Measurements from ENCODE around the gene SHOC2.

SHOC2 gene

GRCh38 chr10:110972231-110973134 is 53.1 kb downstream of the SHOC2 start:
- Histone ChIP-seq H3K9ac (ENCODE audit: low read depth, low read length) (no peak overlapping the region), H3K27ac (ENCODE audit: low read depth, low read length) (no peak overlapping the region), H3K36me3 (ENCODE audit: insufficient read depth, low read length) (no peaks in the 10 kb centered on the region), H3K27me3 (ENCODE audit: insufficient read depth, low read length) (no peaks in the 10 kb centered on the region), H3K9me3 (ENCODE audit: insufficient read depth, low read depth, low read length) (no peaks in the 10 kb centered on the region), H3K4me1 (ENCODE audit: insufficient read depth, low read length) (no peaks in the 10 kb centered on the region), H3K4me3 (ENCODE audit: low read length) (no peak overlapping the region)
- WGBS: 90% methylated on average over 5 of the region's 5 CpGs

- Histone ChIP-seq H3K4me1 (ENCODE audit: insufficient read depth, low read length) (no peaks in the 10 kb centered on the region), H3K4me3 (ENCODE audit: low read length) (no peak overlapping the region), H3K9me3 (ENCODE audit: insufficient read depth, low read depth, low read length) (no peaks in the 10 kb centered on the region), H3K9ac (ENCODE audit: low read depth, low read length) (no peak overlapping the region), H3K27ac (ENCODE audit: low read depth, low read length) (no peak overlapping the region), H3K27me3 (ENCODE audit: insufficient read depth, low read length) (no peaks in the 10 kb centered on the region), H3K36me3 (ENCODE audit: insufficient read depth, low read length) (no peaks in the 10 kb centered on the region)
- WGBS: 94% methylated on average over 2 of the region's 3 CpGs
Observed at GRCh38 chr10:110973400-110973799, 54.0 kb downstream of the SHOC2 start.

DNA sequence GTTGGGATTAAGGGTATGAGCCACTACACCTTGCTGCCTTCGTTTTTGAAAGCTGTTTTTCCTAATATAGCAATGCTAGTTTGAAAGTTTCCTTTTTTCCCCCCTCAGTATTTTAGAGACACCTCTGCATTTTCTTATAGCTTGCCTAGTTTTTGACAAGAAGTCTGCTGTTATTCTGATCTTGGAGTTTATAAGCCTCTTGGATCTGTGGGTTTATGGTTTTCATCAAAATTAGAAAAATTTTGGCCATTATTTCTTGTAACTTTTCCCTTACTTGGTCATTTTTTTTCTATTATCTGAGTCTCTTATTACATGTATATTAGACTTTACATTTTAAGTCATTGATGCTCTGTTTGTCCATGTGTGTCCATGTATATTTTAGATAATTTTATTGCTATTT is 57.2 kb downstream of the SHOC2 start:
- Histone ChIP-seq H3K4me3 (ENCODE audit: low read length) (no peak overlapping the region), H3K9ac (ENCODE audit: low read depth, low read length) (no peak overlapping the region), H3K4me1 (ENCODE audit: insufficient read depth, low read length) (no peaks in the 10 kb centered on the region), H3K9me3 (ENCODE audit: insufficient read depth, low read depth, low read length) (no peaks in the 10 kb centered on the region), H3K27ac (ENCODE audit: low read depth, low read length) (no peak overlapping the region), H3K27me3 (ENCODE audit: insufficient read depth, low read length) (no peaks in the 10 kb centered on the region), H3K36me3 (ENCODE audit: insufficient read depth, low read length) (no peaks in the 10 kb centered on the region)
- WGBS: 100% methylated on average over 1 of the region's 1 CpG

DNA sequence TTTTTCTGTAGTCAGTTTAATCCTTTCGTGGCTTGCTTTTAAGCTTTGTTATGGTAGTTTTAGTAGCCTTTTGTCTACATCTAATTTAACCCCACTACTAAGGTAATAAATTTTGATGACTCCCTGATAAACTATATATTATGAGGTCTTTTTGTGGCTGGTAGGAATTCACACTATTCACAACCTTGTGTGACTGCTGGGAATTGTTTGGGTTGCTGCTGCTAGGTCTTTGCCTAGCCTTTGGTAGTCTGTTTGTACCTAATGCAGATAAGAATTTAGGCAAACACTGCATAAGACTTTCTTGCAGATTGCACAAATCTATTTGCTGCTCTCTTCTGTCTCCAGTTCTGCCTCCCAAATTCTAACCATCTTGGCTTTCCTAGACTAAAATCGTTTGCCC is 58.3 kb downstream of the SHOC2 start:
- WGBS: 89% methylated on average over 1 of the region's 2 CpGs
- H3K36me3 ChIP-seq (ENCODE audit: insufficient read depth, low read length): no peaks in the 10 kb centered on the region
- no peaks in the 10 kb centered on the region for H3K27me3 ChIP-seq (ENCODE audit: insufficient read depth, low read length)
- H3K9me3 ChIP-seq (ENCODE audit: insufficient read depth, low read depth, low read length): no peaks in the 10 kb centered on the region
- H3K27ac ChIP-seq (ENCODE audit: low read depth, low read length): no peak overlapping the region
- no peaks in the 10 kb centered on the region for H3K4me1 ChIP-seq (ENCODE audit: insufficient read depth, low read length)
- no peak overlapping the region for H3K9ac ChIP-seq (ENCODE audit: low read depth, low read length)
- H3K4me3 ChIP-seq (ENCODE audit: low read length): no peak overlapping the region

GRCh38 chr10:110978204-110978603 is 58.8 kb downstream of the SHOC2 start:
- 90% methylated on average over 2 of the region's 2 CpGs for WGBS
- no peak overlapping the region for H3K27ac ChIP-seq (ENCODE audit: low read depth, low read length)
- no peaks in the 10 kb centered on the region for H3K36me3 ChIP-seq (ENCODE audit: insufficient read depth, low read length)

DNA sequence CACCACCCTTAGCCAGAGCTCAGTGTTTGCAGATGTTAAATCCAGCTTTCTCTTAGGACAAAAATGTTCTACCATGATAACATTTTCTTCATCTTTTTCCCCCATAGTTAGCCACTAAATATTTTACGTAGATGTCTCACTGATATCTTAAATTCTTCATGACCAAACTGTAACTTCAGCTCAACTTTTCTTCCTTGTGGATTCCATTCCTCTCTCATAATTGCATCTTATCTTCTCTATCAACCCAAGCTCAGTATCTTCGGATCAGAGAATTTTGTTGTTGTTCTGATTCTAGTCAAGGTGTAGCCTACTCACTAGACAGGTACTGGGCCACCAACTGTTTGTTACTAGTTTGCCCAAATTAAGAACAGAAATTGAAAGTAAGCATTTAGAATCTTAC is 60.2 kb downstream of the SHOC2 start:
- Histone ChIP-seq H3K9ac (ENCODE audit: low read depth, low read length) (no peak overlapping the region), H3K27me3 (ENCODE audit: insufficient read depth, low read length) (no peaks in the 10 kb centered on the region), H3K4me1 (ENCODE audit: insufficient read depth, low read length) (no peaks in the 10 kb centered on the region), H3K9me3 (ENCODE audit: insufficient read depth, low read depth, low read length) (no peaks in the 10 kb centered on the region), H3K27ac (ENCODE audit: low read depth, low read length) (no peak overlapping the region), H3K4me3 (ENCODE audit: low read length) (no peak overlapping the region), H3K36me3 (ENCODE audit: insufficient read depth, low read length) (no peaks in the 10 kb centered on the region)
- 93% methylated on average over 1 of the region's 2 CpGs for WGBS

More at GRCh38 chr10:110978204-110978603, 58.8 kb downstream of the SHOC2 start:
- no peaks in the 10 kb centered on the region for H3K27me3 ChIP-seq (ENCODE audit: insufficient read depth, low read length)
- H3K9ac ChIP-seq (ENCODE audit: low read depth, low read length): no peak overlapping the region
- H3K4me3 ChIP-seq (ENCODE audit: low read length): no peak overlapping the region
- no peaks in the 10 kb centered on the region for H3K4me1 ChIP-seq (ENCODE audit: insufficient read depth, low read length)
- H3K9me3 ChIP-seq (ENCODE audit: insufficient read depth, low read depth, low read length): no peaks in the 10 kb centered on the region

DNA sequence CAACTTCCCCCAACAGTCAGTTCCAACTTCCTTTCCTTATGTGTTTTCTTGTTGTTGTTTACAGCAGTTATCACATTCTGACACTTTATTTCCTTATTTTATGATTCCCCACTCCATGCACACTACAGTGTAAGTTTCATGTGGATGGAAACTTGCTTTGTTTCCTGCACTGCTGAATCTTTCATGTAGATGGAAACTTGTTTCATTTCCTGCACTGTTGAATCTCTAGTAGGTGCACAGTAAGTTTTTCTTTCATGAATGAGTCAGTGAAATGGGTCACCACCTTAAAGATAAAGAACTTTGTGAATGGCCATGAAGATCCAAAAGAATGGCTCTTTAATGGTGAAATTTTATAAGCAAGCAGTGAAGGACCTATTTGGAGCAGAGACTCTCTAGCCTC is 61.4 kb downstream of the SHOC2 start:
- Histone ChIP-seq H3K4me1 (ENCODE audit: insufficient read depth, low read length) (no peaks in the 10 kb centered on the region), H3K36me3 (ENCODE audit: insufficient read depth, low read length) (0 out of 2 replicates have a peak, but pooled peaks cover 6% of the 10 kb centered on the region), H3K9me3 (ENCODE audit: insufficient read depth, low read depth, low read length) (no peaks in the 10 kb centered on the region), H3K27ac (ENCODE audit: low read depth, low read length) (no peak overlapping the region), H3K27me3 (ENCODE audit: insufficient read depth, low read length) (no peaks in the 10 kb centered on the region), H3K9ac (ENCODE audit: low read depth, low read length) (no peak overlapping the region), H3K4me3 (ENCODE audit: low read length) (no peak overlapping the region)

- no peak overlapping the region for H3K4me3 ChIP-seq (ENCODE audit: low read length)
- no peak overlapping the region for H3K27ac ChIP-seq (ENCODE audit: low read depth, low read length)
- H3K9me3 ChIP-seq (ENCODE audit: insufficient read depth, low read depth, low read length): no peaks in the 10 kb centered on the region
- H3K4me1 ChIP-seq (ENCODE audit: insufficient read depth, low read length): no peaks in the 10 kb centered on the region
- 98% methylated on average over 3 of the region's 3 CpGs for WGBS
- H3K27me3 ChIP-seq (ENCODE audit: insufficient read depth, low read length): no peaks in the 10 kb centered on the region
- H3K9ac ChIP-seq (ENCODE audit: low read depth, low read length): no peak overlapping the region
- H3K36me3 ChIP-seq (ENCODE audit: insufficient read depth, low read length): 0 out of 2 replicates have a peak, but pooled peaks cover 8% of the 10 kb centered on the region
Observed at GRCh38 chr10:110983466-110983865, 64.1 kb downstream of the SHOC2 start.

DNA sequence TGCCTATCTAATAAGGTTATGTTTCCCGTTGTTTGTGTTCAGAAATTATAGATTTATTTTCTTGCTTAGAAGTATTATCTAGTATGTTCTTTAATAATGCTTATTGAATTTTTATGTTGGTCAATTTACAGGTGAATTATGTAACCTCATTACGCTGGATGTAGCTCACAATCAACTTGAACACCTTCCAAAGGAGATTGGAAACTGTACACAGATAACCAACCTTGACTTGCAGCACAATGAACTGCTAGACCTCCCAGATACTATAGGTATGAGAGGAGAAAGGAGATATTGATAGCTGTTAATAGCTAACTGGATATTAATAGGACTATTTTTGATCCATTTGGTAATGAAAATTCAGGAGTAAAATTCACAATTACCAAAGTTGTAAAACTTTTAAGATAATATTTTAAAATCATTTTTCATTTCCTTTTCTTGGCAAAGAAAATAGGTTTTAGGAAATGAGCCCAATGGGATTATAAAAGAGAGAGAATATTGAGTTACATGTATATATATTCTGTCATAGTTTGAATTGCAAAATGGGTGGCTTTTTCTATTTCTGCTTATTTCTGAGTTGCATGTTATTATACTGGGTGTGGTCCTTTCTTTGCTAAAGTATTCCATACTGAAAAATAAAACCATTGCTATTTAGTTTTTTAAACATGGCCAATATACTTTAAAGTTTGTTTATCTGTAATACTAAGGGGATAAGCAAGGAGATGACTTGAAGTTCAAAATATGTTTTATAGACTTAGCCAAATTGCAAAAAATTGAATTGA is 66.3 kb downstream of the SHOC2 start:
- H3K4me1 ChIP-seq (ENCODE audit: insufficient read depth, low read length): no peaks in the 10 kb centered on the region
- WGBS: no CpG with 5 or more reads among the region's 2 CpGs
- H3K9ac ChIP-seq (ENCODE audit: low read depth, low read length): no peak overlapping the region
- H3K27ac ChIP-seq (ENCODE audit: low read depth, low read length): no peak overlapping the region
- no peak overlapping the region for H3K4me3 ChIP-seq (ENCODE audit: low read length)
- 0 out of 2 replicates have a peak, but pooled peaks cover 8% of the 10 kb centered on the region for H3K36me3 ChIP-seq (ENCODE audit: insufficient read depth, low read length)
- H3K27me3 ChIP-seq (ENCODE audit: insufficient read depth, low read length): no peaks in the 10 kb centered on the region
- no peaks in the 10 kb centered on the region for H3K9me3 ChIP-seq (ENCODE audit: insufficient read depth, low read depth, low read length)

DNA sequence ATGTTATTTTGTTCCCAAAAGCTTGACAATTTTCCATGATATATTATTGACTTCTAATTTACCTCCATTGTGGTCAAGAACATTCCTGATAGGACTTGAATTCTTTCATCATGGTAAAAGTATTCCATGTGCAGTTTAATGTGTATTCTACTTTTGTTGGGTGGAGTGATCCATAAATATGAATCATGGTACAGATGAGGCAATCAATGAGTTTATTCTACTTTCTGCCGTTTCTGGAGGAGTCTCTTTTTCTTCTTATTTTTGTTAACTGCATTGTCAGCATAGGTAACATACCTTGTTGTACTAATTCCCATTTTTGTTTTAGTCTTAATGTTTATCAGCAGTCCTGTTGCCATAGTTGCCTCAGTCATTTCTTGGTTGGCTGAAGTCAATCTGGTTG is 69.6 kb downstream of the SHOC2 start:
- Histone ChIP-seq H3K9me3 (ENCODE audit: insufficient read depth, low read depth, low read length) (no peaks in the 10 kb centered on the region), H3K36me3 (ENCODE audit: insufficient read depth, low read length) (0 out of 2 replicates have a peak, but pooled peaks cover 8% of the 10 kb centered on the region), H3K4me3 (ENCODE audit: low read length) (no peak overlapping the region), H3K9ac (ENCODE audit: low read depth, low read length) (no peak overlapping the region), H3K27ac (ENCODE audit: low read depth, low read length) (no peak overlapping the region), H3K4me1 (ENCODE audit: insufficient read depth, low read length) (0 out of 2 replicates have a peak, but pooled peaks cover 8% of the 10 kb centered on the region), H3K27me3 (ENCODE audit: insufficient read depth, low read length) (no peaks in the 10 kb centered on the region)
- WGBS: 100% methylated on average over 1 of the region's 1 CpG
